Glutamatergic neuron (in vitro differentiated cells): ENCODE results near the gene FAM83E. TPM values are rescaled to one million over a fixed set of nuclear protein-coding genes. Genes with fewer than 3 reads are reported as not detected.
"Not testable (repeated sequence)": the region's sequence is repeated elsewhere in the genome, so short reads cannot be mapped to it uniquely, and the experiment has no call there.

Source experiments
- DNase-seq: peaks from one replicate; pipeline ENCODE4 v3.0.0; 2022
- H3K27ac Mint-ChIP-seq: one replicate; pipeline ENCODE4 v1.8.0; 2020; ENCODE audit warnings: mild to moderate bottlenecking, mixed read lengths, inconsistent platforms; ENCODE audit not compliant: unreplicated experiment
- H3K27me3 Mint-ChIP-seq: one replicate; pipeline ENCODE4 v1.8.0; 2020; ENCODE audit warnings: mild to moderate bottlenecking, moderate library complexity, mixed read lengths, inconsistent platforms; ENCODE audit not compliant: unreplicated experiment
- H3K36me3 Mint-ChIP-seq: one replicate; pipeline ENCODE4 v1.8.0; 2020; ENCODE audit warnings: mild to moderate bottlenecking, mixed read lengths, inconsistent platforms; ENCODE audit not compliant: unreplicated experiment
- H3K4me1 Mint-ChIP-seq: one replicate; pipeline ENCODE4 v1.8.0; 2020; ENCODE audit warnings: mild to moderate bottlenecking, low read depth, mixed read lengths, inconsistent platforms; ENCODE audit not compliant: unreplicated experiment
- H3K4me3 Mint-ChIP-seq: one replicate; pipeline ENCODE4 v1.8.0; 2020; ENCODE audit warnings: mild to moderate bottlenecking, mixed read lengths, inconsistent platforms; ENCODE audit not compliant: unreplicated experiment
- H3K9me3 Mint-ChIP-seq: one replicate; pipeline ENCODE4 v1.8.0; 2020; ENCODE audit warnings: mild to moderate bottlenecking, moderate library complexity, mixed read lengths, inconsistent platforms; ENCODE audit not compliant: unreplicated experiment
- CTCF ChIP-seq: fragments of 200-600 bp; sonication (generic); IDR thresholded peaks from one replicate; pipeline ENCODE4 v1.5.0; 2021; ENCODE audit not compliant: partially characterized antibody, unreplicated experiment
- total RNA-seq: library from RNA; stranded (reverse); fragmentation: NEBNext Ultra II Directional; extraction: Animal tissue kit (Norgen Biotek cat#: 25700); gene quantifications from one replicate; pipeline ENCODE4 v1.2.1, GENCODE V29; 2021; ENCODE audit not compliant: unreplicated experiment

The FAM83E gene
- total RNA-seq, 1 donor from 2014 or later = 1.5 TPM

- no peak for TF ChIP-seq CTCF
- DNase-seq = no peak
- H3K4me3 Mint-ChIP-seq = no peak overlapping the region
- no peaks in the 10 kb centered on the region for H3K36me3 Mint-ChIP-seq
- H3K27ac Mint-ChIP-seq = no peak overlapping the region
- no peaks in the 10 kb centered on the region for H3K4me1 Mint-ChIP-seq
- peaks cover 3% of the 10 kb centered on the region for H3K27me3 Mint-ChIP-seq
- H3K9me3 Mint-ChIP-seq = peaks cover 3% of the 10 kb centered on the region
These were observed 27.5 kb downstream of the FAM83E start for GRCh38 chr19:48587387-48587786.

- DNase-seq = no peak
- TF ChIP-seq CTCF = no peak
- Mint-ChIP-seq H3K27me3 (no peaks in the 10 kb centered on the region), H3K4me1 (no peaks in the 10 kb centered on the region), H3K27ac (no peak overlapping the region), H3K4me3 (no peak overlapping the region), H3K9me3 (peaks cover 2% of the 10 kb centered on the region), H3K36me3 (no peaks in the 10 kb centered on the region)
These were observed 32.7 kb downstream of the FAM83E start for GRCh38 chr19:48582168-48582567.

GRCh38 chr19:48578891-48579290 is 36.0 kb downstream of the FAM83E start:
- Mint-ChIP-seq H3K9me3 (peaks cover 2% of the 10 kb centered on the region), H3K27ac (no peak overlapping the region), H3K36me3 (no peaks in the 10 kb centered on the region), H3K27me3 (no peaks in the 10 kb centered on the region), H3K4me3 (no peak overlapping the region), H3K4me1 (no peaks in the 10 kb centered on the region)
- DNase-seq = no peak
- TF ChIP-seq CTCF = no peak

GRCh38 chr19:48577908-48578307 is 37.0 kb downstream of the FAM83E start:
- not testable (repeated sequence) for H3K27me3 Mint-ChIP-seq, H3K4me1 Mint-ChIP-seq, H3K9me3 Mint-ChIP-seq, H3K4me3 Mint-ChIP-seq, H3K36me3 Mint-ChIP-seq, DNase-seq, H3K27ac Mint-ChIP-seq

GRCh38 chr19:48575931-48576622 is 38.8 kb downstream of the FAM83E start:
- Mint-ChIP-seq H3K27me3 (no peaks in the 10 kb centered on the region), H3K4me1 (no peaks in the 10 kb centered on the region), H3K36me3 (no peaks in the 10 kb centered on the region), H3K9me3 (peaks cover 2% of the 10 kb centered on the region), H3K4me3 (no peak overlapping the region), H3K27ac (no peak overlapping the region)
- no peak for DNase-seq
- TF ChIP-seq CTCF = no peak
